Fibroblast of lung (primary cell): ENCODE results near the gene ZNRF3. TPM values are rescaled to one million over a fixed set of nuclear protein-coding genes. Genes with fewer than 3 reads are reported as not detected.

Experiments
- DNase-seq, 2 donors: peaks; one replicate each; pipeline versions ENCODE4 v3.0.0 to v3.0.0-alpha.2; 2010; ENCODE audit warnings: low read depth in 2 of 2
- H2AFZ ChIP-seq: 2 replicates; pipeline ENCODE4 v1.5.1; 2012; ENCODE audit warnings: low read length, control low read depth, inconsistent platforms
- H3K27ac ChIP-seq: 2 replicates; pipeline ENCODE4 v1.5.1; 2011; ENCODE audit warnings: low read length, control low read depth; ENCODE audit not compliant: insufficient read depth
- H3K27me3 ChIP-seq: 2 replicates; pipeline ENCODE4 v1.5.1; 2011; ENCODE audit warnings: mild to moderate bottlenecking, low read length; ENCODE audit not compliant: control insufficient read depth, insufficient read depth
- H3K36me3 ChIP-seq: 2 replicates; pipeline ENCODE4 v1.5.1; 2011; ENCODE audit warnings: low read length; ENCODE audit not compliant: control insufficient read depth, insufficient read depth
- H3K4me1 ChIP-seq: 2 replicates; pipeline ENCODE4 v1.5.1; 2011; ENCODE audit warnings: low read length; ENCODE audit not compliant: control insufficient read depth, insufficient read depth; ENCODE audit errors: extremely low read depth
- H3K4me2 ChIP-seq: 2 replicates; pipeline ENCODE4 v1.5.1; 2011; ENCODE audit warnings: low read length, control low read depth; ENCODE audit not compliant: insufficient read depth; ENCODE audit errors: extremely low read depth
- H3K4me3 ChIP-seq, 4 experiments: fragments of 200-600 bp in 1 of 4; sonication (generic) in 1 of 4; replicated peaks in 1 of 4; 2 replicates each; pipeline ENCODE4 v1.5.1; 2011 to 2016; ENCODE audit warnings: low read length in 4 of 4, low read depth in 3 of 4, mild to moderate bottlenecking in 3 of 4, control low read depth in 2 of 4, inconsistent platforms in 1 of 4, mixed read lengths in 1 of 4; ENCODE audit not compliant: insufficient read depth in 1 of 4; ENCODE audit errors: control extremely low read depth in 1 of 4
- H3K79me2 ChIP-seq: 2 replicates; pipeline ENCODE4 v1.5.1; 2012; ENCODE audit warnings: mild to moderate bottlenecking, low read length, inconsistent platforms; ENCODE audit not compliant: control insufficient read depth, insufficient read depth
- H3K9ac ChIP-seq: 2 replicates; pipeline ENCODE4 v1.5.1; 2011; ENCODE audit warnings: mild to moderate bottlenecking, low read length, control low read depth; ENCODE audit not compliant: insufficient read depth
- H3K9me3 ChIP-seq: 2 replicates; pipeline ENCODE4 v1.5.1; 2012; ENCODE audit warnings: low read depth, low read length; ENCODE audit not compliant: control insufficient read depth, insufficient read depth
- H4K20me1 ChIP-seq: 2 replicates; pipeline ENCODE4 v1.5.1; 2011; ENCODE audit warnings: low read length; ENCODE audit not compliant: control insufficient read depth, insufficient read depth; ENCODE audit errors: extremely low read depth
- EZH2 ChIP-seq: IDR thresholded peaks from 2 replicates; pipeline ENCODE4 v1.5.1; 2012; ENCODE audit warnings: low read length, control low read depth, mild to moderate bottlenecking; ENCODE audit errors: missing control alignments
- polyA plus RNA-seq, 2 donors: library from polyadenylated mRNA; depleted of rRNA in 1 of 2; stranded (reverse) in 1 of 2; unstranded in 1 of 2; fragments of >200 nt; gene quantifications; 2 replicates each; pipeline ENCODE4 v1.2.1, GENCODE V29; 2011 to 2012; ENCODE audit warnings: missing spikeins in 1 of 2
- total RNA-seq: library from RNA; depleted of rRNA; stranded (reverse); fragments of >200 nt; gene quantifications from 2 replicates; pipeline ENCODE4 v1.2.1, GENCODE V29; 2014
- TF ChIP-seq, protein P1 (sequence below), 2 donors: IDR thresholded peaks in 1 of 2; conservative IDR thresholded peaks in 1 of 2; 1 replicate in 1 of 2; 2 replicates in 1 of 2; pipeline ENCODE4 v1.5.1; 2011 to 2012; ENCODE audit warnings: low read length in 2 of 2, control low read depth in 1 of 2, inconsistent platforms in 1 of 2, low read depth in 1 of 2, mild to moderate bottlenecking in 1 of 2

Gene ZNRF3
- total and polyA plus RNA-seq, 2 donors (not counting 1 experiment from before 2014, with no cell fraction given): 1.1 to 2.6 TPM

DNA sequence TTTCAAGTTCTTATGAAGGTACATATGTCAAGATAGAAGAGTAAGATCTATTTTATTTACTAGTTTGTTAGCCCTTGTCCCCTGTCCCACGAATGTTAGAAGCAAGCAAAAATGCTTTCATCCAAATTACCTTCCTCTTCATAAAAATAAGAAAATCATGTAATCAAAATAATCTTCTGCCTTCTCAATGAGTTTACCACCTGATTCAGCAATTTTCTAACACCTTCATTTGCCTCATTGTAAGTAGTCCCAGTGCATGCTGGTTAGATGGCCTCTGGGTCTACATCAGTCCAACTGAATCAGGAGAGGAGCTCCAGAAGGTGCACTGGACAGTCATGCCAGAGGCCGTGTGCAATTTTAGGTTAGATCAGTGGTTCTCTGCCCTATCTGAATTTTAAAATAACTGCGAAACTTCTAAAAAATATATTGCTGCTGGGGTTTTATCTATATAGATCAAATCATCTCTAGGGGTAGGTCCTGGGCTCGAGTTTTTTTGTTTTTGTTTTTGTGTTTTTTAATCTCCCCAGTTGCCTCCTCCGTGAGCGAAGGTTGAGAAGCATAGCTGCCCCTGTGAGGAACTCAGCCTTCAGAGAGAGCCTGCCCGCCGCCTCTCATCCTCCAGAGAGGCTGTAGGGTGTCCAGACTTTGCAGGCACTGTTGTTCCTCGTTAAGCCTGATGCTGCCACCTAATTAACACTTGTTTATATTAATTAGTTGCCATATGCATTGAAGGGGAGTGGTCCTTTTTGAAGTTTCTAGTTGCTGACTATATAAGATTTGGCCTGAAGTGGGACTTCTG lies 146.0 kb downstream of the ZNRF3 start:
- Histone ChIP-seq H3K36me3 (no peaks in the 10 kb centered on the region), H3K4me2 (no peak overlapping the region), H4K20me1 (no peaks in the 10 kb centered on the region), H3K4me3 (no peak overlapping the region), H3K4me1 (peaks cover 17% of the 10 kb centered on the region), H3K79me2 (no peaks in the 10 kb centered on the region), H2AFZ (no peak overlapping the region), H3K27ac (no peak overlapping the region), H3K9me3 (no peaks in the 10 kb centered on the region), H3K27me3 (no peaks in the 10 kb centered on the region), H3K9ac (no peak overlapping the region)
- no peak for DNase-seq
- TF ChIP-seq, protein P1, sequence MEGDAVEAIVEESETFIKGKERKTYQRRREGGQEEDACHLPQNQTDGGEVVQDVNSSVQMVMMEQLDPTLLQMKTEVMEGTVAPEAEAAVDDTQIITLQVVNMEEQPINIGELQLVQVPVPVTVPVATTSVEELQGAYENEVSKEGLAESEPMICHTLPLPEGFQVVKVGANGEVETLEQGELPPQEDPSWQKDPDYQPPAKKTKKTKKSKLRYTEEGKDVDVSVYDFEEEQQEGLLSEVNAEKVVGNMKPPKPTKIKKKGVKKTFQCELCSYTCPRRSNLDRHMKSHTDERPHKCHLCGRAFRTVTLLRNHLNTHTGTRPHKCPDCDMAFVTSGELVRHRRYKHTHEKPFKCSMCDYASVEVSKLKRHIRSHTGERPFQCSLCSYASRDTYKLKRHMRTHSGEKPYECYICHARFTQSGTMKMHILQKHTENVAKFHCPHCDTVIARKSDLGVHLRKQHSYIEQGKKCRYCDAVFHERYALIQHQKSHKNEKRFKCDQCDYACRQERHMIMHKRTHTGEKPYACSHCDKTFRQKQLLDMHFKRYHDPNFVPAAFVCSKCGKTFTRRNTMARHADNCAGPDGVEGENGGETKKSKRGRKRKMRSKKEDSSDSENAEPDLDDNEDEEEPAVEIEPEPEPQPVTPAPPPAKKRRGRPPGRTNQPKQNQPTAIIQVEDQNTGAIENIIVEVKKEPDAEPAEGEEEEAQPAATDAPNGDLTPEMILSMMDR (conservative IDR thresholded peaks at IDR 0.05 in 1 of 2, IDR thresholded peaks at IDR 0.05 in 1 of 2; ENCODE audit: low read depth in 1 of 2, low read length in 2 of 2): no peak
- no peak for TF ChIP-seq EZH2

DNA sequence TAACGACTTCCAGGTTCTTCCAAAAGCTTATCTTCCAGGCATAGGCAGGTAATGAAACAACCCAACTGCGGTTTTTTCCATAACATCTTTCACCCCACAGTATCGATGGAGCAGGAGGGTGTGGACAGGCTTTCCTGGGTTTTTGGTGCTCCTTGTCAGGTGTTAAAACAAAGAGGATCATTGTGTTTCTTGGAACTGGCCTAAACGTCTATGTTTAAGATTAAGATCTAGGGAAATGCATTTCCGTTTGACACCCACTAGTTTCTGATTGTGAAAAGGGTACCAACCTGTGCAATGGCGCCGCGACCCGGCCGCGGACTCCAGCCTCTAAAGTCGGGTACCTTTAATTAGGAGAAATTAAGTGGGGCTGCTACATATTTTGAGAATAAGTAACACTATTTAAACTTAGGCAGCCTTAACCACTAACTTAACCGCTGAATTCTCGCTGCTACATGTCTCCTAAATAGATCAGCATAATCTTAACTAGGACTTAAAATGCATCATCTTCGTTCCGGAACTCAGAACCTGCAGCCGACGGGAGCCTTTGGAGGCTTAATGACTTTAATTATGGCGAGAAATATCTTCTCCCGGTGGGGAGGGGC lies 146.7 kb downstream of the ZNRF3 start:
- peak overlapping the region in 3 of 4 experiments; percentile 4 to 52 (median 45) for H3K4me3 ChIP-seq
- H3K79me2 ChIP-seq: no peaks in the 10 kb centered on the region
- H3K9ac ChIP-seq: peak overlapping the region; percentile 32
- TF ChIP-seq, protein P1 (conservative IDR thresholded peaks at IDR 0.05 in 1 of 2, IDR thresholded peaks at IDR 0.05 in 1 of 2; ENCODE audit: low read depth in 1 of 2, low read length in 2 of 2): no peak
- TF ChIP-seq EZH2: no peak
- DNase-seq: peak; percentile 37 to 85
- H2AFZ ChIP-seq: no peak overlapping the region
- no peaks in the 10 kb centered on the region for H3K27me3 ChIP-seq
- H3K4me1 ChIP-seq: peaks cover 17% of the 10 kb centered on the region
- peak overlapping the region; percentile 68 for H3K4me2 ChIP-seq
- no peaks in the 10 kb centered on the region for H3K36me3 ChIP-seq
- H4K20me1 ChIP-seq: no peaks in the 10 kb centered on the region
- no peaks in the 10 kb centered on the region for H3K9me3 ChIP-seq
- H3K27ac ChIP-seq: peak overlapping the region; percentile 14

DNA sequence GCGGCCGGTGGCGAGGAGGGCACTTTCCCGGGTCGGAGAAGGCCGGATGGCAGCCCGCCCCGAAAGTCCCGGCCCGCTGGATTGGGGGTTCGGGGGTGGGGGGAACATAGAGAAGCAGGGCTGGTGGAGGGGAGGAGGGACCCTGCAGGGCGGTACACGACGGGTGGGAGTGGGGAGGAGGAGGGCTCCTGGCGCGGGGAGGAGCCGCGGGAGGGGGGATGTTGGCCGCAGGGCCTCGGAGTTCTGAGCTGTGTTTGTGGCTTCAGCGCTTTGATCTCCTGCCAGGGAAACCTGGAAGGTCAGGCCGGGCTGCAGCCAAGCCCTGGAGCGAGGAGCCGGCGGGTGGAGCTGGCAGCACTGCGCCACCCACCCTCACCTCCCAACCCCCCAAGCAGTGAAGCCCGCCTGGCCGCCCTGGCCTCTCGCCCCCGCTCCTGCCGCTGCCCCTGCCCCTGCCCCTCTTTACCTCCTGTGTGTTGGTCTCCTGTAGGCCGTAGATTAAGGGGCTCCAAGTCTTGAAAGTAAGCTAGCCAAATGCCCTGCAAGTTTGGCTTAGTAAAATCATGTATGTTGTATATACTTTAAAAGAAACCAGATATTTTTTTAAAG lies 147.3 kb downstream of the ZNRF3 start:
- H3K4me3 ChIP-seq: peak overlapping the region; percentile 10 to 52 (median 34)
- DNase-seq: peak; percentile 83 to 94
- peaks cover 17% of the 10 kb centered on the region for H3K4me1 ChIP-seq
- peak overlapping the region; percentile 98 for H3K27ac ChIP-seq
- no peaks in the 10 kb centered on the region for H4K20me1 ChIP-seq
- no peaks in the 10 kb centered on the region for H3K36me3 ChIP-seq
- TF ChIP-seq, protein P1 (conservative IDR thresholded peaks at IDR 0.05 in 1 of 2, IDR thresholded peaks at IDR 0.05 in 1 of 2; ENCODE audit: low read depth in 1 of 2, low read length in 2 of 2): no peak
- no peak for TF ChIP-seq EZH2
- no peaks in the 10 kb centered on the region for H3K9me3 ChIP-seq
- H3K79me2 ChIP-seq: no peaks in the 10 kb centered on the region
- H2AFZ ChIP-seq: peak overlapping the region; percentile 65
- peak overlapping the region; percentile 32 for H3K9ac ChIP-seq
- no peaks in the 10 kb centered on the region for H3K27me3 ChIP-seq
- H3K4me2 ChIP-seq: peak overlapping the region; percentile 79
